Measurements from ENCODE around the gene PELI1.

The PELI1 gene

GRCh38 chr2:64144057-64145013, at the start of gene PELI1:
Gene PELI1, minus strand, starts transcription at chr2:64144420. Its CDS starts 36,110 bp downstream, at chr2:64108310.
- Histone ChIP-seq H3K4me3 (ENCODE audit: low read depth, low read length, poor library complexity, severe bottlenecking) (peak within 1 kb of the TSS; percentile 91), H3K79me2 (ENCODE audit: insufficient read depth, low read length) (peaks cover 44% of the 10 kb centered on the region), H3F3A (ENCODE audit: insufficient read depth, low read length) (no peaks in the 10 kb centered on the region), H3K9me3 (ENCODE audit: low read length) (no peaks in the 10 kb centered on the region), H3K9ac (ENCODE audit: low read length) (peak within 1 kb of the TSS; percentile 92), H3K9me2 (ENCODE audit: low read depth, low read length) (no peaks in the 10 kb centered on the region), H2AFZ (ENCODE audit: low read length) (no peak within 1 kb of the TSS), H3K36me3 (ENCODE audit: insufficient read depth, low read length) (peaks cover 19% of the 10 kb centered on the region; the same call in 1 of the 2 replicates), H3K4me2 (ENCODE audit: low read length) (peak within 1 kb of the TSS; percentile 90), H3K27ac (ENCODE audit: low read depth, low read length, poor library complexity, severe bottlenecking) (peak within 1 kb of the TSS; percentile 78), H3K4me1 (ENCODE audit: insufficient read depth, low read length, severe bottlenecking) (peaks cover 51% of the 10 kb centered on the region), H3K27me3 (ENCODE audit: insufficient read depth, low read length) (no peaks in the 10 kb centered on the region), H4K20me1 (ENCODE audit: insufficient read depth, low read length) (no peaks in the 10 kb centered on the region)
- TF ChIP-seq EZH2 (IDR thresholded peaks at IDR 0.05; ENCODE audit: borderline replicate concordance, low read length) = no peak
- TF ChIP-seq CTCF (IDR thresholded peaks at IDR 0.05; ENCODE audit: low read length) = peak; percentile 57

- H3K27me3 ChIP-seq (ENCODE audit: insufficient read depth, low read length) = no peaks in the 10 kb centered on the region
- no peak overlapping the region for H3K27ac ChIP-seq (ENCODE audit: low read depth, low read length, poor library complexity, severe bottlenecking)
- H3F3A ChIP-seq (ENCODE audit: insufficient read depth, low read length) = no peaks in the 10 kb centered on the region
- H3K9me2 ChIP-seq (ENCODE audit: low read depth, low read length) = no peaks in the 10 kb centered on the region
- H3K4me1 ChIP-seq (ENCODE audit: insufficient read depth, low read length, severe bottlenecking) = peaks cover 41% of the 10 kb centered on the region
- H3K4me2 ChIP-seq (ENCODE audit: low read length) = no peak overlapping the region
- no peaks in the 10 kb centered on the region for H4K20me1 ChIP-seq (ENCODE audit: insufficient read depth, low read length)
- no peak for TF ChIP-seq CTCF (IDR thresholded peaks at IDR 0.05; ENCODE audit: low read length)
- TF ChIP-seq EZH2 (IDR thresholded peaks at IDR 0.05; ENCODE audit: borderline replicate concordance, low read length) = no peak
- no peaks in the 10 kb centered on the region for H3K79me2 ChIP-seq (ENCODE audit: insufficient read depth, low read length)
- H3K9me3 ChIP-seq (ENCODE audit: low read length) = no peaks in the 10 kb centered on the region
- H2AFZ ChIP-seq (ENCODE audit: low read length) = no peak overlapping the region
- H3K36me3 ChIP-seq (ENCODE audit: insufficient read depth, low read length) = no peaks in the 10 kb centered on the region
- no peak overlapping the region for H3K4me3 ChIP-seq (ENCODE audit: low read depth, low read length, poor library complexity, severe bottlenecking)
- H3K9ac ChIP-seq (ENCODE audit: low read length) = no peak overlapping the region
Observed at GRCh38 chr2:64193491-64193890, 49.3 kb upstream of the PELI1 start.

- Histone ChIP-seq H2AFZ (ENCODE audit: low read length) (no peak overlapping the region), H3K79me2 (ENCODE audit: insufficient read depth, low read length) (no peaks in the 10 kb centered on the region), H3K4me3 (ENCODE audit: low read depth, low read length, poor library complexity, severe bottlenecking) (no peak overlapping the region), H3K4me2 (ENCODE audit: low read length) (no peak overlapping the region), H3K4me1 (ENCODE audit: insufficient read depth, low read length, severe bottlenecking) (peaks cover 34% of the 10 kb centered on the region), H3K9me3 (ENCODE audit: low read length) (no peaks in the 10 kb centered on the region), H3K27me3 (ENCODE audit: insufficient read depth, low read length) (no peaks in the 10 kb centered on the region), H3K9me2 (ENCODE audit: low read depth, low read length) (no peaks in the 10 kb centered on the region), H3F3A (ENCODE audit: insufficient read depth, low read length) (no peaks in the 10 kb centered on the region), H3K27ac (ENCODE audit: low read depth, low read length, poor library complexity, severe bottlenecking) (no peak overlapping the region), H3K36me3 (ENCODE audit: insufficient read depth, low read length) (no peaks in the 10 kb centered on the region), H4K20me1 (ENCODE audit: insufficient read depth, low read length) (no peaks in the 10 kb centered on the region), H3K9ac (ENCODE audit: low read length) (no peak overlapping the region)
- TF ChIP-seq CTCF (IDR thresholded peaks at IDR 0.05; ENCODE audit: low read length) (no peak), EZH2 (IDR thresholded peaks at IDR 0.05; ENCODE audit: borderline replicate concordance, low read length) (no peak)
Observed at GRCh38 chr2:64192664-64193105, 48.5 kb upstream of the PELI1 start.
